HG02610 (cell line): Measurements from ENCODE around the gene VAC14.

Source experiments
- ATAC-seq: cut with Tn5 transposase; IDR thresholded peaks from one replicate; pipeline ENCODE4 v1.9.1; 2021; ENCODE audit warnings: mild to moderate bottlenecking, moderate library complexity; ENCODE audit not compliant: unreplicated experiment

VAC14 gene

DNA sequence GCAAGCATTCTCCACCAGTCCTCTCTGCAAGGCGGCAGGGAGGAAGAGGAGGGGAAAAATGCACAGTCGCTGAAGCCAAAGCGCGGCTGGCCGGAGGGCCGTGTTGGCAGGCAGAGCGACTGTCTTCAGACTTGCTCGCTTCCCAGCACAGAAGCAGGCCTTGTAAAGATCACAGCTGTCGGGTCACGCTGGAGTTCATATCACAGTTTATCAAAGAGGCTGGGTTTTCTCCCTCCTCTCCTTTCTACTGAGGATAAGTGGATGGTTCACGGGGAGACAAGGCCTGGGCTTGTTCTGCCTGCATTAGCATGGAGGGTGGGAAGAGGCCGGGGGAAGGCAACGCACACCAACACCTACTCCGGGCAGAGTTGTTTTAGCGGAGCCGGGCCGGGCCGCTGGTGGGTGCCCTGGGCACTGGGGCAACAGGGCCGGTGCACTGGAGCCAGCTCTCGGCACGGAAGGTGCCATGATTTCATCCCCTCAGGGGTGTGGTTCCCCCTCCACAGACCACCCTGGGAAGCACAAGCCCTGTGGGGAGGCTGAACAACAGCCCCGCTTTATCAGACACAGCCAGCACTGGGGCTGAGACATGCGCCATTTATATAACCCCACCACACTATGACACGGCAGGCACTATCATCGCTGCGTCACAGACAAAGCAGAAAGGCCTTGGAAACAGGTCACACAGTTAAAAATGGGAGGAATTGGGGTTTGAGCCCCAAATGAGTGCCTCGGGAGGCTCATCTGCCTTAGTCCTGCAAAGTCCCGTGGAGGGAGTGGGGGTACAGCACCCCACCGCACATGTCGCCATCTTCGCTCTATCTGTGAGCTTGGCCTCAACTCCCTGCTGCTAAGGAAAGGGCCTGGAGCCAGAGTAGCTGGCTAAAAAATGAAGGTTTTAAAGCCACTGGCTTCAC is 74.8 kb downstream of the VAC14 start:
- ATAC-seq, result no peak

- ATAC-seq, result no peak
These were observed 75.7 kb downstream of the VAC14 start for GRCh38 chr16:70725024-70725911.

GRCh38 chr16:70724146-70725023 is 76.6 kb downstream of the VAC14 start:
- no peak for ATAC-seq

DNA sequence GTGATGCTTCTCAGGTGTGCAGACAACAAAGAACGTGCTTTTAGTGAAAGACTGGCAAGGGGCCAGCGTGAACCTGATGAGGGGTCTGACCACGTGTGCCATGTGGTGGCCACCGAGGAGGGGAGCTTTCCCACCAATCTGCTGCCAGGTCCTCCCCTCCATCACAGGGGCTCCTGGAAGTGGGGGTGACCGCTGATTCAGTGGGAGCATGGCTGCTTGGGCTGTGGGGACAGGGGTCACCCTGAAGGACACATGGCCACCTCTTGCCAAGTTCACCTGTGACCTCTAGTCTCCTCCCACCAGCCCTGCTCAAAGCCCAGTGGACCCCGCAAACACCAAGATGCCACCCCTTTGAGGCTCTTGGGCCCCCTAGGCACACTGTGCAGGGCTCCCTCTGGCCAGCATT is 77.2 kb downstream of the VAC14 start:
- ATAC-seq, result no peak

DNA sequence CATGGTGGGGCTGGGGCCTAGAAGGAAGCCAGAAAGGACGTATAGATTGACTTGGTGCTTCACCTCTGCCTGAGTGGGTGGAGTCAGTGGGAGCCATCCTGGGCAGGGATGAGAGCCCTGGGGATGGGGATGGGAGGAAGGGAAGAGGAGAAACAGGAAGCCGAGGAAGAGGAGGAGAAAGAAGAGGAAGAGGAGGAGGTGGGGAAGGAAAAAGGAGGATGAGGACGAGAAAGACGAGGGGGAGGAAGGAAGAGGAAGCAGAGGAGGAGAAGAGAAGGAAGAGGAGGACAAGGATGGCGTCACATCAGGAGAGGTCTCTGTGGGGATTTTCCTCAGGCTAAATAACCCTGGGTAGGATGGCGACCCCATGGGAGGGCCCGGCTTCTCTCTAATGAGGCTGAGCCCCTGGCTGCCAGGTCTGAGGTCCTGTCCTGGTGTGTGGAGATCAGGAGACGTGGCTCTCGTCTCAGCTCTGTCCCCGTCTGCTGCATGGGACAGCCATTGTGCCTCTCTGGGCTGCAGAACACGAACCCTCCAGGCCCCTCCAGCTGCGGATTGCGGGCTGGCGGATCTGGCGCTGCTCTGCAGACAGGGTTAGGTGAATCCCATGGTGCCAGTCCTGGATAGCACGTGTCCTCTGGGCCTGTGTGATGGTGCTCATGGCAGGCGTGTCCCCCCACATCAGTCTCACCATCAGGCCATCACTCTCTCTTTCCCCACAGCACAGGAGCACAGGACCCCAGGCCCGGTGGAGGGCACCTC is 79.6 kb downstream of the VAC14 start:
- no peak for ATAC-seq

DNA sequence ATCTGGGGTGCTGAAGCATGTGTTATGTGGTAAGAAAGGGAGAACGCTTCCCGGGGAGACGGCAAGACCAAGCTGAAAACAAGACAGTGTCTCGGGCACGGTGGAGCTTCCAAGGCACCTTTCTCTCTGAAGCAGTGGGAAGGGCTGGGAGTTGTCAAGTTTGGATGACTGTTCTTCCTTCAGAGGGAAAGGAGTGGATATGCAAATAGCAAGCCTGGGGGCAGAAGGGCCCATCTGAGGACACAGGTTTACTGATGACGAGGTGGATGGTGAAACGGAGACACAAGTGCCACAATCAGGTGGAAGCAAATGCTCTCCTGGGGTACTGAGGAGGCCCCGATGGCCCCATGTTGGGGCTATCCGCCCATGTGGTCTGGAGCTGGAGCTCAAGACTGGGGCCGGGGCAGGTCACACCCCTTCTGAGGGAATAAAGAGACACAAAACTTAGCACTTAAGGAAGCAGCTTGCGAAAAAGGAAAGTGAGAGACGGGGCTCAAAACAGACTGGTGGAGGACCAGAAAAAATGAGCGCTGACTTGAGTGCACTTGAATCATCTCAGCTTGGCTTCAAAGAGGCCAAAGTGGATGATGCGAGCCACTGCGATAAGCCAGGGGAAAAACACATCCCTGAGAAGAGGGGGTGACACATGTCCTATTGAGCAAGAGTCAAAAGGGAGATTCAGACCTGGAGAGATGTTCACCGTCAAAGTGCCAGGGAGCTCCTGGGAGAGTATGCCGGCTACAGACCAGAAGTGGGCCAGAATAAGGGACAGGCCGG is 80.3 kb downstream of the VAC14 start:
- ATAC-seq, result no peak

DNA sequence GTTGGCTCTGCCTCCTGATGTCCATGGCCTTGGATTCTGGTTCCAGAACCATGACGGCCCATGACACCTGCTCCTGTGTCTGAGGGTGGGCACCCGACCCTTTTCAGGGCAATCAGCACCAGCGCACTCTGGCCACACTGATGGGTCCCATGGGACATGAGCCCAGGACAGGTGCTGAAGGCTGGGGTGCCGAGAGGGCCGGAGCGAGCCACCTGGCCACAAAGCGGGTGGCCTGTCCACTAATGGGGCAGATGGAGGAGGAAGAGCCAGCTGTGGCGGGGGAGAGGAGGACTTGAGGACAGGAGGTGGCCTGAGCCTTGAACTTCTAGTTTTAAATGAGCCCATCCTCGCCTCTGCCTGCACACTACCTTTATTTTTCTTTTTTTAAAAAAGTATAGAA is 83.9 kb downstream of the VAC14 start:
- ATAC-seq, result no peak

DNA sequence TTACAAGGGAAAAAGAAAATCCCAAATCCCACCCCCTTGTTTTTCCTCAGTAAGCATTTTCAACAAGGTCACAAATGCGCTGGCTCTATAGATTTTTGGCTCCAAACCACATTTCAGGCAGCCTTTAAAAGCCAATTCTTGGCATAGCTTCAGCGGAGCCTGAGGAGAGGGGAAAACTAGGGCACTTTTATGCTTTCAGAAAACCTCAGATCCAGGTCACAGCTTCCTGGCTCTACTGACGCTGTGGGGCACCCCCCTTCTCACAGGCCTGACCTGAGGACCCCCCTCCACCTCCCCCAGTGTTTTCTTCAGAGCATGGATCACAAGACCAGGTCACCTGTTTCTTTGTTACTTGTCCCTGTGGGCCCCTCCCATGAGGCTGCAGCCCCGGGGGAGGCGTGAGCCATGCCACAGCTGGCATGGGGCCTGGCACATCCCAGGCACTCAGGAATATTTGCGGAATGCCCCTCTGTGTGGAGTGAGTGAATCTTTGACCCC is 85.0 kb downstream of the VAC14 start:
- no peak for ATAC-seq

- ATAC-seq, result no peak
These were observed 85.7 kb downstream of the VAC14 start for GRCh38 chr16:70715055-70715858.

DNA sequence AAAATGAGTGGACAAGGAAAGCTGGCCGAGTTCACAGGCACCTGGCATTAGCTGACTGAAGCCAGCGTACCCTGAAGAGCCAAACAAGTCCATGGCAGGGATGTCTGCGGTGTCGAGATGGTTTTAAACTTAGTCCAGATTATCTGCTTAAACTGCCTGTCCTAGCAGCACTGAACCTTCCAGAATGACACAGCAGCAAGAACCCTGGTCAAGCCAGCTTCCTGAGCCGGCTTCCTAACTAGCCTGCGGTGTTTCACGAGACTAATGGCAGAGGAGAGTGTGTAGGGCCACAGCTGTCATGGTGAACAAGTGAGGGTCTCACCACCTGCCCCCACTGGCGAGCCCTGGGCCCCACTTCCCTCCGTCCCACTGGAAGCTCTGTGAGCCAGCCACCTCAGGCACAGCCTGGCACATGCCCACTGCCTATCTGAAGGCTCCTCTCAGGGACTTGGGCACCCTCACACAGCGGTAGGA is 86.3 kb downstream of the VAC14 start:
- ATAC-seq, result no peak

- no peak for ATAC-seq
These were observed 87.1 kb downstream of the VAC14 start for GRCh38 chr16:70713824-70714223.

DNA sequence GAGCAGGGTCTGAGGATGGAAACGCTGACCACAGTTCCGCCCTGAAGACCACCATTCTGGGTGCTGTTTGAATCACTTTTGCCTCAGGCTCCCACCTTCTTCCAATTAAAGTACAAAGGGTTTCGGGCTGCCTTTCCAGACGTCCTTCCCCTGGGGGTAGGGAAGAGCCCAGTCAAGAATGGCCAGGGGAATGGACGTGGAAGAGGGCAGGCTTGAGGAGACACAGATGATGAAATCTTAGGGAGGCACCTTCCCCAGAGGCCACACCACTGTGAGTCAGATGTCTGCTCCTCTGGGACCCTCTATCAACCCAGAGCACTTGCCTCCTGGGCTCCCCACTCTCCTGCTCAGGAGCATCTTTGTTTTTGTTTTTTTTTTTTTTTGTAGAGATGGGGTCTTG is 87.6 kb downstream of the VAC14 start:
- ATAC-seq, result no peak

DNA sequence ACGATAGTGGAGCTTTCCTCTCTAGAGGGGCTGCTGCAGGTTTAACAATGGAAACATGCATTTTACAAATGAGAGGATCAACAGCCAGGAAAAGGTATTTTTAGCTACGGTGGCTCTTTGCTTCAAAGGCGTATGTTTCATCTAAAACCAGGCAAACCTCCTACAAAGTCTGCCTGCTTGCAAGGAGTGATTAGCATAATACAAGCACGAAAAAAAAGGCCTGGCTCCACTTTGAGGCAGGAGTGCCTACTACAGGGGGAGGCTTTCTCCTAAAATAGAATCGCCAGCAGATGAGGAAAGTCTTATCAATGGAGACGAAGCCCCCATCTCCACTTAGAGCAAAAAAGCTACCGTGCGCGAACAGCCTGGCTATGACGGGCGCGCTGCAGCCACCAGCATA is 88.0 kb downstream of the VAC14 start:
- no peak for ATAC-seq

DNA sequence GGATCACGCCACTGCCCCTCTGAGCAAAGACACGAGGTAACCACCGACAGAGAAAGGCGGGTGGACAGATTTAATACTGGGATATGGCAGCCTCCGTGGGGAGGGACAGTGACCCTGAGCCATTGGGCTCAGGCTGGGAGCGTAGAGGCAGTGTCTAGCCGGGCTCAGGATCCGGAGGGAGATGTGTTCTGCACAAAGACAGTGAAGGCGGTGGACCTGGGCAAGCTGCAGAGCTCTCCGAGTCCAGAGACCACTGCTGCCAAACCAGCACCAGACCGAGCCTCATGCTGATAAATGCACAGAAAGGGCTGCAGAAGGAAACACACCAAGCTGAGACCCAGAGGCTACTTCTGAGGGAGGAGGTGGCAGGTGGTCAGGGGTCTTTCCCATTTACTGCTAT is 88.6 kb downstream of the VAC14 start:
- no peak for ATAC-seq

GRCh38 chr16:70711211-70712031 is 89.5 kb downstream of the VAC14 start:
- no peak for ATAC-seq

DNA sequence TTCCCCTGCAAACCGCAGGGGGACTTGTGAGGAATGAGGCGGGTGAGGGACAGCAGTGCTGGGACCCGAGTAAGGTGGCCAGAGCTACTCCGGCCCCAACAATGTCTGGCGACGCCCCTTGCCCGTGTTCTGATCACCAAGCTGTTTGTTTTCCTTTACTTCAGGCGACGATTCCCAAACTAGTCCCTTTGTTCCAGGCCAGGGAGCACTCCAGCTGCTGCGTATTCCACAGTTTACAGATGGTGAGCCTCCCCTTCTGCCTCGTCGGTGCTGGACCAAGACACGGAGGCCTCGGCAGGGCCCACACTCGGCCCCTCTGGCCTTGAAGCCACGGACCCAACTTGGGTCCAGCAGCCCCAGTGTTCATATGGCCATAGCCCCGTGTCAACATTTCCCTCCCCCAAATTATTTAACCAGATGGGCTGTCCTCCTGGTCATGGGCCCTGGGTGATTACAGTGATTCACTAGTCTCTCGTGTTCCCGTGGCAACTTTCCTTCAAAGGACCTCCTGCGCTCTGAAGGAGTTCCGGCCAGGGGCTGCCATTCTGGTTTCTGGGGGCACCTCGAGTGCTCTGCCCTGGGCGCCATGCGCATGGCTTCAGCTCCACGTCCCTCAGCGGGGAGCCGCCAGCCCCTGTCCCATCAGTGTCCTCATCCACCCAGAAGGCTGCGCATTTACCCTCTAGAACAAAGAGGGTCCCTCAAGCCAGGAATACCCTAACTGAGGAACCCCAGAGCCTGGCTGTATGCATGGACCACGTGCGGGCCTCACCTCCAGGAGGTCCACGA is 90.3 kb downstream of the VAC14 start:
- no peak for ATAC-seq

GRCh38 chr16:70709942-70710341 is 91.0 kb downstream of the VAC14 start:
- no peak for ATAC-seq
